HEK293 (cell line): Measurements from ENCODE around the gene SERPINB6.

Source experiments
- CTCF ChIA-PET: fragments of 350-600 bp; formaldehyde crosslinking; extraction: SDS; loops from one replicate; lab custom pipeline; 2021; ENCODE audit warnings: antibody characterized with exemption; lab: Yijun Ruan, JAX
- POLR2A ChIA-PET: fragments of 300-600 bp; formaldehyde crosslinking; extraction: SDS; loops from one replicate; lab custom pipeline; 2020; ENCODE audit warnings: antibody characterized with exemption, inconsistent platforms; lab: Yijun Ruan, JAX
- H3K27ac ChIP-seq: fragments of 200-500 bp; sonication (Bioruptor generic); 2 replicates; pipeline ENCODE4 v1.5.1; 2014; ENCODE audit warnings: low read depth, low read length, control low read depth, inconsistent platforms; ENCODE audit errors: extremely low read depth
- H3K36me3 ChIP-seq, 2 experiments: fragments of 200-500 bp in 1 of 2; sonication (Bioruptor generic) in 1 of 2; 1 replicate in 1 of 2; 2 replicates in 1 of 2; pipeline ENCODE4 v1.5.1; 2014 to 2017; ENCODE audit warnings: inconsistent platforms in 2 of 2, low read length in 2 of 2; ENCODE audit not compliant: control insufficient read depth in 2 of 2, insufficient read depth in 1 of 2
- H3K4me1 ChIP-seq: fragments of 200-500 bp; sonication (Bioruptor generic); 2 replicates; pipeline ENCODE4 v1.5.1; 2014; ENCODE audit warnings: mild to moderate bottlenecking, low read length, inconsistent platforms; ENCODE audit not compliant: control insufficient read depth, insufficient read depth
- H3K4me3 ChIP-seq: 2 replicates; pipeline ENCODE4 v1.5.1; 2011; ENCODE audit warnings: low read depth, mild to moderate bottlenecking, control low read depth, low read length, moderate library complexity
- H3K9me3 ChIP-seq: fragments of 200-500 bp; sonication (Bioruptor generic); 2 replicates; pipeline ENCODE4 v1.5.1; 2014; ENCODE audit warnings: low read depth, low read length, inconsistent platforms; ENCODE audit not compliant: control insufficient read depth, insufficient read depth
- FEZF1 ChIP-seq: fragments of 450-650 bp; formaldehyde crosslinking; IDR thresholded peaks from 2 replicates; pipeline ENCODE4 v1.5.1; 2016; ENCODE audit warnings: missing biosample characterization, missing genetic modification characterization
- IKZF3 ChIP-seq: fragments of 450-650 bp; IDR thresholded peaks from 2 replicates; pipeline ENCODE4 v1.5.0; 2018; ENCODE audit warnings: missing biosample characterization, mild to moderate bottlenecking, missing genetic modification characterization, moderate library complexity
- REPIN1 ChIP-seq: fragments of 450-650 bp; formaldehyde crosslinking; IDR thresholded peaks from 2 replicates; pipeline ENCODE4 v1.5.1; 2017; ENCODE audit warnings: missing biosample characterization, missing genetic modification characterization, low read depth
- SALL2 ChIP-seq: fragments of 450-650 bp; formaldehyde crosslinking; IDR thresholded peaks from 2 replicates; pipeline ENCODE4 v1.5.0; 2017; ENCODE audit warnings: missing biosample characterization, mild to moderate bottlenecking, missing genetic modification characterization, borderline replicate concordance
- ZBTB21 ChIP-seq: fragments of 450-650 bp; formaldehyde crosslinking; IDR thresholded peaks from 2 replicates; pipeline ENCODE4 v1.5.1; 2017; ENCODE audit warnings: missing biosample characterization, missing genetic modification characterization
- ZFP41 ChIP-seq: fragments of 450-650 bp; formaldehyde crosslinking; IDR thresholded peaks from 2 replicates; pipeline ENCODE4 v1.5.1; 2016; ENCODE audit warnings: missing biosample characterization, missing genetic modification characterization, borderline replicate concordance
- ZNF175 ChIP-seq: fragments of 450-650 bp; formaldehyde crosslinking; IDR thresholded peaks from 2 replicates; pipeline ENCODE4 v1.5.1; 2016; ENCODE audit warnings: missing biosample characterization, missing genetic modification characterization
- ZNF223 ChIP-seq: fragments of 450-650 bp; formaldehyde crosslinking; IDR thresholded peaks from 2 replicates; pipeline ENCODE4 v1.5.1; 2016; ENCODE audit warnings: missing biosample characterization, missing genetic modification characterization
- ZNF292 ChIP-seq: fragments of 450-650 bp; formaldehyde crosslinking; IDR thresholded peaks from 2 replicates; pipeline ENCODE4 v1.5.1; 2016; ENCODE audit warnings: low read depth, missing biosample characterization, missing genetic modification characterization, borderline replicate concordance
- ZNF366 ChIP-seq: fragments of 450-650 bp; formaldehyde crosslinking; conservative IDR thresholded peaks from 2 replicates; pipeline ENCODE4 v1.5.1; 2016; ENCODE audit warnings: missing biosample characterization, missing genetic modification characterization
- ZNF426 ChIP-seq: fragments of 450-650 bp; formaldehyde crosslinking; IDR thresholded peaks from 2 replicates; pipeline ENCODE4 v1.5.1; 2017; ENCODE audit warnings: missing biosample characterization, missing genetic modification characterization, mild to moderate bottlenecking, inconsistent platforms, moderate library complexity
- ZNF510 ChIP-seq: fragments of 450-650 bp; formaldehyde crosslinking; IDR thresholded peaks from 2 replicates; pipeline ENCODE4 v1.5.1; 2018; ENCODE audit warnings: mild to moderate bottlenecking, missing genetic modification characterization, missing biosample characterization; ENCODE audit not compliant: insufficient replicate concordance
- ZNF518A ChIP-seq: fragments of 450-650 bp; formaldehyde crosslinking; conservative IDR thresholded peaks from 2 replicates; pipeline ENCODE4 v1.5.1; 2016; ENCODE audit warnings: low read depth, missing biosample characterization, missing genetic modification characterization
- ZNF549 ChIP-seq: fragments of 450-650 bp; IDR thresholded peaks from 2 replicates; pipeline ENCODE4 v1.5.1; 2018; ENCODE audit warnings: missing biosample characterization, missing genetic modification characterization, mild to moderate bottlenecking, inconsistent platforms, moderate library complexity
- ZNF558 ChIP-seq: fragments of 450-650 bp; formaldehyde crosslinking; IDR thresholded peaks from 2 replicates; pipeline ENCODE4 v1.5.1; 2016; ENCODE audit warnings: missing biosample characterization, missing genetic modification characterization
- ZNF629 ChIP-seq: fragments of 450-650 bp; formaldehyde crosslinking; IDR thresholded peaks from 2 replicates; pipeline ENCODE4 v1.5.1; 2017; ENCODE audit warnings: missing biosample characterization, missing genetic modification characterization
- ZNF701 ChIP-seq: fragments of 450-650 bp; formaldehyde crosslinking; IDR thresholded peaks from 2 replicates; pipeline ENCODE4 v1.5.1; 2016; ENCODE audit warnings: missing biosample characterization, missing genetic modification characterization
- ZNF76 ChIP-seq: fragments of 450-650 bp; formaldehyde crosslinking; IDR thresholded peaks from 2 replicates; pipeline ENCODE4; 2016; ENCODE audit warnings: low read depth, missing biosample characterization, missing genetic modification characterization, borderline replicate concordance
- TF ChIP-seq, protein P1 (sequence below): fragments of 450-650 bp; formaldehyde crosslinking; IDR thresholded peaks from 2 replicates; pipeline ENCODE4 v1.5.1; 2016; ENCODE audit warnings: missing biosample characterization, missing genetic modification characterization, borderline replicate concordance
- TF ChIP-seq, protein P2 (sequence below): sonication (generic); formaldehyde crosslinking; IDR thresholded peaks from 2 replicates; pipeline ENCODE4 v1.8.1; 2022; ENCODE audit warnings: mild to moderate bottlenecking, moderate library complexity, missing genetic modification reagents
- TF ChIP-seq, protein P3 (sequence below): fragments of 450-650 bp; formaldehyde crosslinking; IDR thresholded peaks from 2 replicates; pipeline ENCODE4 v1.5.1; 2016; ENCODE audit warnings: missing biosample characterization, missing genetic modification characterization
- TF ChIP-seq, protein P4 (sequence below): fragments of 450-650 bp; formaldehyde crosslinking; IDR thresholded peaks from 2 replicates; pipeline ENCODE4 v1.5.1; 2016; ENCODE audit warnings: missing biosample characterization, missing genetic modification characterization

The SERPINB6 gene

GRCh38 chr6:2958776-2959175, 12.6 kb downstream of the SERPINB6 start (continued):
- TF ChIP-seq, protein P1, sequence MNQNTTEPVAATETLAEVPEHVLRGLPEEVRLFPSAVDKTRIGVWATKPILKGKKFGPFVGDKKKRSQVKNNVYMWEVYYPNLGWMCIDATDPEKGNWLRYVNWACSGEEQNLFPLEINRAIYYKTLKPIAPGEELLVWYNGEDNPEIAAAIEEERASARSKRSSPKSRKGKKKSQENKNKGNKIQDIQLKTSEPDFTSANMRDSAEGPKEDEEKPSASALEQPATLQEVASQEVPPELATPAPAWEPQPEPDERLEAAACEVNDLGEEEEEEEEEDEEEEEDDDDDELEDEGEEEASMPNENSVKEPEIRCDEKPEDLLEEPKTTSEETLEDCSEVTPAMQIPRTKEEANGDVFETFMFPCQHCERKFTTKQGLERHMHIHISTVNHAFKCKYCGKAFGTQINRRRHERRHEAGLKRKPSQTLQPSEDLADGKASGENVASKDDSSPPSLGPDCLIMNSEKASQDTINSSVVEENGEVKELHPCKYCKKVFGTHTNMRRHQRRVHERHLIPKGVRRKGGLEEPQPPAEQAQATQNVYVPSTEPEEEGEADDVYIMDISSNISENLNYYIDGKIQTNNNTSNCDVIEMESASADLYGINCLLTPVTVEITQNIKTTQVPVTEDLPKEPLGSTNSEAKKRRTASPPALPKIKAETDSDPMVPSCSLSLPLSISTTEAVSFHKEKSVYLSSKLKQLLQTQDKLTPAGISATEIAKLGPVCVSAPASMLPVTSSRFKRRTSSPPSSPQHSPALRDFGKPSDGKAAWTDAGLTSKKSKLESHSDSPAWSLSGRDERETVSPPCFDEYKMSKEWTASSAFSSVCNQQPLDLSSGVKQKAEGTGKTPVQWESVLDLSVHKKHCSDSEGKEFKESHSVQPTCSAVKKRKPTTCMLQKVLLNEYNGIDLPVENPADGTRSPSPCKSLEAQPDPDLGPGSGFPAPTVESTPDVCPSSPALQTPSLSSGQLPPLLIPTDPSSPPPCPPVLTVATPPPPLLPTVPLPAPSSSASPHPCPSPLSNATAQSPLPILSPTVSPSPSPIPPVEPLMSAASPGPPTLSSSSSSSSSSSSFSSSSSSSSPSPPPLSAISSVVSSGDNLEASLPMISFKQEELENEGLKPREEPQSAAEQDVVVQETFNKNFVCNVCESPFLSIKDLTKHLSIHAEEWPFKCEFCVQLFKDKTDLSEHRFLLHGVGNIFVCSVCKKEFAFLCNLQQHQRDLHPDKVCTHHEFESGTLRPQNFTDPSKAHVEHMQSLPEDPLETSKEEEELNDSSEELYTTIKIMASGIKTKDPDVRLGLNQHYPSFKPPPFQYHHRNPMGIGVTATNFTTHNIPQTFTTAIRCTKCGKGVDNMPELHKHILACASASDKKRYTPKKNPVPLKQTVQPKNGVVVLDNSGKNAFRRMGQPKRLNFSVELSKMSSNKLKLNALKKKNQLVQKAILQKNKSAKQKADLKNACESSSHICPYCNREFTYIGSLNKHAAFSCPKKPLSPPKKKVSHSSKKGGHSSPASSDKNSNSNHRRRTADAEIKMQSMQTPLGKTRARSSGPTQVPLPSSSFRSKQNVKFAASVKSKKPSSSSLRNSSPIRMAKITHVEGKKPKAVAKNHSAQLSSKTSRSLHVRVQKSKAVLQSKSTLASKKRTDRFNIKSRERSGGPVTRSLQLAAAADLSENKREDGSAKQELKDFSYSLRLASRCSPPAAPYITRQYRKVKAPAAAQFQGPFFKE (tag by site-specific recombination) = no peak
- TF ChIP-seq ZBTB21 (no peak), ZFP41 (tag by site-specific recombination) (no peak), ZNF558 (no peak), IKZF3 (no peak), ZNF223 (tag by site-specific recombination) (no peak), ZNF76 (tag by site-specific recombination) (no peak), ZNF701 (tag by site-specific recombination) (no peak), ZNF426 (no peak), REPIN1 (tag by site-specific recombination) (no peak), ZNF510 (tag by site-specific recombination) (no peak), ZNF518A (no peak), ZNF366 (tag by site-specific recombination) (no peak)
- TF ChIP-seq, protein P2, sequence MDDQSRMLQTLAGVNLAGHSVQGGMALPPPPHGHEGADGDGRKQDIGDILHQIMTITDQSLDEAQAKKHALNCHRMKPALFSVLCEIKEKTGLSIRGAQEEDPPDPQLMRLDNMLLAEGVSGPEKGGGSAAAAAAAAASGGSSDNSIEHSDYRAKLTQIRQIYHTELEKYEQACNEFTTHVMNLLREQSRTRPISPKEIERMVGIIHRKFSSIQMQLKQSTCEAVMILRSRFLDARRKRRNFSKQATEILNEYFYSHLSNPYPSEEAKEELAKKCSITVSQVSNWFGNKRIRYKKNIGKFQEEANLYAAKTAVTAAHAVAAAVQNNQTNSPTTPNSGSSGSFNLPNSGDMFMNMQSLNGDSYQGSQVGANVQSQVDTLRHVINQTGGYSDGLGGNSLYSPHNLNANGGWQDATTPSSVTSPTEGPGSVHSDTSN (CRISPR knock-in tag) = no peak
- TF ChIP-seq, protein P3, sequence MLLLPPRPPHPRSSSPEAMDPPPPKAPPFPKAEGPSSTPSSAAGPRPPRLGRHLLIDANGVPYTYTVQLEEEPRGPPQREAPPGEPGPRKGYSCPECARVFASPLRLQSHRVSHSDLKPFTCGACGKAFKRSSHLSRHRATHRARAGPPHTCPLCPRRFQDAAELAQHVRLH (tag by site-specific recombination) = no peak

DNA sequence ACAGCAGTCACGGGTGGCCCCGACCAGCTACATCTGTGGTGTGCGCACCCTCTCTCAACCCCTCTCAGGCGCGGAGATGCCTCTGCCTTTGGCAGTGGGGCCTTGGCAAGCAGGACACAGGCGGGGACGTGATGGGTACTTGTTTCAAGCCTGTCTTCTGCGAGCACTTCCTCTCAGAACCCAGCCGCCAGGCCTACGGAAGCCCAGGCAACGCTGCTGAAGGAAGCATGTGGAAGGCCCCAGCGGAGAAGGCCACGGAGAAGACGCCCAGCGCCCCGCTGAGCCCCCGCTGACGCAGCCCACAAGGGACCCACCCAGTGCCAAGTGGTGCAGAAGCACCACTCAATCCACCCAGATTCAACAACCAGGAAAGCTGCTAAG, 13.0 kb downstream of the SERPINB6 start:
- peaks cover 4% of the 10 kb centered on the region; the same call in 1 of the 2 replicates for H3K4me1 ChIP-seq
- ChIA-PET CTCF (interaction anchor here (0.8 kb wide), 1 partner anchor 30 kb away, joined by 4 read pairs; no protein-coding TSS in a partner anchor), POLR2A (no interaction called here)
- H3K9me3 ChIP-seq = no peaks in the 10 kb centered on the region
- H3K36me3 ChIP-seq = peaks cover 7 to 23% of the 10 kb centered on the region in 2 experiments
- no peak overlapping the region for H3K27ac ChIP-seq
- no peak overlapping the region for H3K4me3 ChIP-seq
- TF ChIP-seq, protein P4, sequence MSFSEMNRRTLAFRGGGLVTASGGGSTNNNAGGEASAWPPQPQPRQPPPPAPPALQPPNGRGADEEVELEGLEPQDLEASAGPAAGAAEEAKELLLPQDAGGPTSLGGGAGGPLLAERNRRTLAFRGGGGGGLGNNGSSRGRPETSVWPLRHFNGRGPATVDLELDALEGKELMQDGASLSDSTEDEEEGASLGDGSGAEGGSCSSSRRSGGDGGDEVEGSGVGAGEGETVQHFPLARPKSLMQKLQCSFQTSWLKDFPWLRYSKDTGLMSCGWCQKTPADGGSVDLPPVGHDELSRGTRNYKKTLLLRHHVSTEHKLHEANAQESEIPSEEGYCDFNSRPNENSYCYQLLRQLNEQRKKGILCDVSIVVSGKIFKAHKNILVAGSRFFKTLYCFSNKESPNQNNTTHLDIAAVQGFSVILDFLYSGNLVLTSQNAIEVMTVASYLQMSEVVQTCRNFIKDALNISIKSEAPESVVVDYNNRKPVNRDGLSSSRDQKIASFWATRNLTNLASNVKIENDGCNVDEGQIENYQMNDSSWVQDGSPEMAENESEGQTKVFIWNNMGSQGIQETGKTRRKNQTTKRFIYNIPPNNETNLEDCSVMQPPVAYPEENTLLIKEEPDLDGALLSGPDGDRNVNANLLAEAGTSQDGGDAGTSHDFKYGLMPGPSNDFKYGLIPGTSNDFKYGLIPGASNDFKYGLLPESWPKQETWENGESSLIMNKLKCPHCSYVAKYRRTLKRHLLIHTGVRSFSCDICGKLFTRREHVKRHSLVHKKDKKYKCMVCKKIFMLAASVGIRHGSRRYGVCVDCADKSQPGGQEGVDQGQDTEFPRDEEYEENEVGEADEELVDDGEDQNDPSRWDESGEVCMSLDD = no peak
- no peak for TF ChIP-seq ZNF629 (tag by site-specific recombination)
- TF ChIP-seq FEZF1 (tag by site-specific recombination) = no peak
- TF ChIP-seq ZNF175 (tag by site-specific recombination) = no peak
- TF ChIP-seq ZNF549 (tag by site-specific recombination) = no peak
- TF ChIP-seq SALL2 (tag by site-specific recombination) = no peak
- TF ChIP-seq ZNF292 (tag by site-specific recombination) = no peak
